Thyroid gland (tissue), 4 donors: Measurements from ENCODE around the gene PAX1. TPM values are rescaled to one million over a fixed set of nuclear protein-coding genes. Genes with fewer than 3 reads are reported as not detected.

Experiments used
- DNase-seq, 2 donors: peaks; one replicate each; pipeline ENCODE4 v3.0.0-alpha.2; 2019
- H3K27ac ChIP-seq, 3 donors: fragments of 200-600 bp; sonication (generic); 1 replicate in 2 of 3; 2 replicates in 1 of 3; pipeline ENCODE4 v1.5.1; 2016 to 2019; ENCODE audit warnings: mild to moderate bottlenecking in 1 of 3, moderate library complexity in 1 of 3
- H3K27me3 ChIP-seq: fragments of 200-600 bp; sonication (generic); one replicate; pipeline ENCODE4 v1.5.1; 2019
- H3K36me3 ChIP-seq, 2 donors: fragments of 200-600 bp; sonication (generic); one replicate each; pipeline ENCODE4 v1.5.1; 2016 to 2019
- H3K4me1 ChIP-seq, 2 donors: fragments of 200-600 bp; sonication (generic); one replicate each; pipeline ENCODE4 v1.5.1; 2017 to 2019
- H3K4me3 ChIP-seq, 3 donors: fragments of 200-600 bp; sonication (generic); replicated peaks in 1 of 3; 1 replicate in 2 of 3; 2 replicates in 1 of 3; pipeline ENCODE4 v1.5.1; 2016; ENCODE audit warnings: mild to moderate bottlenecking in 1 of 3
- H3K9me3 ChIP-seq: fragments of 200-600 bp; sonication (generic); one replicate; pipeline ENCODE4 v1.5.1; 2017
- CTCF ChIP-seq, 6 experiments: fragments of 200-600 bp in 3 of 6; fragments of 450-650 bp in 3 of 6; sonication (generic) in 3 of 6; IDR thresholded peaks; one replicate each; pipeline ENCODE4 v1.5.1; 2016 to 2019; ENCODE audit warnings: antibody characterized with exemption in 6 of 6, mild to moderate bottlenecking in 2 of 6, inconsistent platforms in 1 of 6, moderate library complexity in 1 of 6
- POLR2A ChIP-seq, 2 donors: fragments of 450-650 bp; IDR thresholded peaks; one replicate each; pipeline ENCODE4 v1.6.1; 2017; ENCODE audit warnings: antibody characterized with exemption in 2 of 2, mild to moderate bottlenecking in 2 of 2, moderate library complexity in 1 of 2
- WGBS, 2 donors: methylation state at CpG; one replicate each; pipeline ENCODE4 v1.1.5; 2017; 5-methylcytosine and 5-hydroxymethylcytosine counted together
- intact Hi-C: fragments of 100-400 bp; cut with DNase I; formaldehyde crosslinking; loops from one replicate; pipeline ENCODE4 v1.15.1; 2023
- total RNA-seq, 4 donors: library from RNA; depleted of rRNA; stranded (reverse); fragments of >200 nt; gene quantifications; one replicate each; pipeline ENCODE4 v1.2.3, GENCODE V29; 2016

The PAX1 gene
- total RNA-seq, 4 donors from 2014 or later = 0.81 to 1.6 (median 0.88) TPM; not detected in 1

GRCh38 chr20:21729316-21729715 lies 23.9 kb downstream of the PAX1 start:
- intact Hi-C loops = no loop called here
- H3K36me3 ChIP-seq = no peaks in the 10 kb centered on the region
- no peak overlapping the region for H3K4me3 ChIP-seq
- WGBS, 2 donors = 96% methylated on average over 15 of the region's 15 CpGs
- H3K27me3 ChIP-seq = no peaks in the 10 kb centered on the region
- peaks cover 7 to 23% of the 10 kb centered on the region in 2 donors for H3K4me1 ChIP-seq
- no peak for TF ChIP-seq CTCF (IDR thresholded peaks at IDR 0.05)
- no peak for TF ChIP-seq POLR2A (IDR thresholded peaks at IDR 0.05)
- no peaks in the 10 kb centered on the region for H3K9me3 ChIP-seq
- no peak overlapping the region for H3K27ac ChIP-seq
- DNase-seq = no peak

GRCh38 chr20:21739161-21739560 lies 33.7 kb downstream of the PAX1 start:
- intact Hi-C loops = no loop called here
- Histone ChIP-seq H3K27me3 (no peaks in the 10 kb centered on the region), H3K9me3 (no peaks in the 10 kb centered on the region), H3K27ac (no peak overlapping the region), H3K4me1 (no peaks in the 10 kb centered on the region), H3K4me3 (no peak overlapping the region), H3K36me3 (no peaks in the 10 kb centered on the region)
- TF ChIP-seq CTCF (IDR thresholded peaks at IDR 0.05) = no peak
- TF ChIP-seq POLR2A (IDR thresholded peaks at IDR 0.05) = no peak
- no peak for DNase-seq
- 49 to 74% methylated on average over 3 of the region's 3 CpGs for WGBS, 2 donors

DNA sequence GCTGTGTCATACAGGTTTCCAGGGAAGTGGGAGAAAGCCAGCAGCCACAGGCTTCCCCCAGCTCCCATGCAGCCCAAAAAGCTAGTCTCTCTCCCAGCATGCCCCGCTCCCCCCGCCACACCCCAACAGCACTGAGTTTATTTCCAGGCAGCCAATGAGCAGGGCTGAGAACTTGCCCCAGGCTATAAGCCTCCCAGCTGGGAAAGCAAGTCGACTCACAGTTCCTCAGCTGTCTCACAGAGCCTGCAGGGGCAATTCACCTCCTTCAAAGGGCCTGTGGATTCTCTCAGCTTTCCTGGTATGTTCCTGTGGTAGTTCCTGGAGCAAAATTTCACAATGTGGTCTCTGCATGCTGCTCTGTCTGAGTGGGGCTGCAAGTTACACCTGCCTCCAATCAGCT lies 34.2 kb downstream of the PAX1 start:
- intact Hi-C loops = no loop called here
- TF ChIP-seq POLR2A (IDR thresholded peaks at IDR 0.05) = no peak
- no peak for TF ChIP-seq CTCF (IDR thresholded peaks at IDR 0.05)
- no peaks in the 10 kb centered on the region for H3K36me3 ChIP-seq
- H3K4me3 ChIP-seq = no peak overlapping the region
- H3K27me3 ChIP-seq = no peaks in the 10 kb centered on the region
- H3K27ac ChIP-seq = no peak overlapping the region
- no peaks in the 10 kb centered on the region for H3K9me3 ChIP-seq
- no peak for DNase-seq
- no peaks in the 10 kb centered on the region for H3K4me1 ChIP-seq
- WGBS, 2 donors = 67 to 81% methylated on average over 3 of the region's 3 CpGs

DNA sequence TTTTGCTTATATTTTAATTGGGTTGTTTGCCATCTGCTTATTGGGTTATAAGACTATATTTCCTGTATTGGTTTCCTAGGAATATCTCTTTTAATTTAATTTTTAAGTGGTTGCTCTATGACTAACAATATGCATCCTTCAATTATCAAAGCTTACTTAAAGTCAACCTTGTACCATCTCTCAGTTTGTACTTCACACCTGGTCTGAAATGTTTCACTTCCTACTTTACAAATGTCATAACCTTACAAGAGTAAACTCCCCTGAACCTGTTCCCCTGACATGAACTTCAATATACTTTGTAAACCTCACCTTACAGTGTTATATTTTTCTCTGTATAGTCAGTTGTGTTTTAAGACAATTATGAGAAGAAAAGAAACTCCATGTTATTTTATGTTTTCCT lies 35.8 kb downstream of the PAX1 start:
- intact Hi-C loops = no loop called here
- H3K4me3 ChIP-seq = no peak overlapping the region
- H3K36me3 ChIP-seq = no peaks in the 10 kb centered on the region
- no peaks in the 10 kb centered on the region for H3K27me3 ChIP-seq
- DNase-seq = no peak
- H3K27ac ChIP-seq = no peak overlapping the region
- H3K9me3 ChIP-seq = no peaks in the 10 kb centered on the region
- no peaks in the 10 kb centered on the region for H3K4me1 ChIP-seq
- TF ChIP-seq POLR2A (IDR thresholded peaks at IDR 0.05) = no peak
- TF ChIP-seq CTCF (IDR thresholded peaks at IDR 0.05) = no peak

GRCh38 chr20:21762646-21763045 lies 57.2 kb downstream of the PAX1 start:
- no peak overlapping the region for H3K4me3 ChIP-seq
- 88 to 95% methylated on average over 2 of the region's 2 CpGs for WGBS, 2 donors
- H3K27ac ChIP-seq = no peak overlapping the region
- intact Hi-C loops = no loop called here
- no peaks in the 10 kb centered on the region for H3K9me3 ChIP-seq
- H3K4me1 ChIP-seq = no peaks in the 10 kb centered on the region
- H3K36me3 ChIP-seq = no peaks in the 10 kb centered on the region
- TF ChIP-seq CTCF (IDR thresholded peaks at IDR 0.05) (no peak), POLR2A (IDR thresholded peaks at IDR 0.05) (no peak)
- H3K27me3 ChIP-seq = no peaks in the 10 kb centered on the region
- no peak for DNase-seq
